ENCODE measurements around the gene BLOC1S3. TPM values are rescaled to one million over a fixed set of nuclear protein-coding genes. Genes with fewer than 3 reads are reported as not detected.

Gene BLOC1S3
- total RNA-seq, 4 donors from 2014 or later = 9.1 to 15.4 (median 11.9) TPM

DNA sequence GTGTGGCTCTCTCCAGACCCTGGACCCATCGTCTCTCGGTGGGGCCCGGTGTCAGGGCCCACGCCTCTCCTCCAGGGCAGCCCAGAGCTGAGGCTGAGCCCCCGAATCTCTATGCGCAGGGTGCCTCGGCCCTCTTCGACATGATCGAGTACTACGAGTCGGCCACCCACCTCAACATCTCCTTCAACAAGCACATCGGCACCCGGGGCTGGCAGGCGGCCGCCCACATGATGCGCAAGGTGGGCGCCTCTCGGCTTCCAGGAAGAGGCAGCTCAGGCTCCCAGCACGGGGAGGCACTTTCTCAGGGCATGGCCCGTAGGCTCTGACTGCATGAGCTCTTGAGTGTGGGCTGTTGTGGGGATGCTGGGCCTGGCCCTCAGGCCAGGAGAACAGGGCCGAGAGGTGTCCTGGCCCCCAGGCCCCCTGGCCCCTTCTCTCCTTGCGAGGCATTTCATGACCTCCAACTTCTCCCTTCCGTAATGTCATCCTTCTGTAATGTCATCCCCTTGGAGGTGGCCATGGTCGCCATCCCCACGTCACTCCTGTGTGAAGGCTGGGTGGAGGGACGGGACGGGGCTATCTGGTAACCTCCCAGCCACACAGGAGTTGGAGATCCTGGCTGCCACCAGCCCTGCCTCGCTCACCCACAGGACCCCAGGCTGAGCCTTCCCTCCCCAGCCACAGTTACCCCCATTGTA is 37.2 kb upstream of the BLOC1S3 start:
- peaks cover 20 to 63% of the 10 kb centered on the region in 2 donors for H3K4me1 ChIP-seq
- DNase-seq = no peak
- H3K4me3 ChIP-seq (replicated peaks in 1 of 3) = no peak overlapping the region
- no peaks in the 10 kb centered on the region for H3K27me3 ChIP-seq
- TF ChIP-seq POLR2A (IDR thresholded peaks at IDR 0.05) = no peak
- TF ChIP-seq, protein P1, sequence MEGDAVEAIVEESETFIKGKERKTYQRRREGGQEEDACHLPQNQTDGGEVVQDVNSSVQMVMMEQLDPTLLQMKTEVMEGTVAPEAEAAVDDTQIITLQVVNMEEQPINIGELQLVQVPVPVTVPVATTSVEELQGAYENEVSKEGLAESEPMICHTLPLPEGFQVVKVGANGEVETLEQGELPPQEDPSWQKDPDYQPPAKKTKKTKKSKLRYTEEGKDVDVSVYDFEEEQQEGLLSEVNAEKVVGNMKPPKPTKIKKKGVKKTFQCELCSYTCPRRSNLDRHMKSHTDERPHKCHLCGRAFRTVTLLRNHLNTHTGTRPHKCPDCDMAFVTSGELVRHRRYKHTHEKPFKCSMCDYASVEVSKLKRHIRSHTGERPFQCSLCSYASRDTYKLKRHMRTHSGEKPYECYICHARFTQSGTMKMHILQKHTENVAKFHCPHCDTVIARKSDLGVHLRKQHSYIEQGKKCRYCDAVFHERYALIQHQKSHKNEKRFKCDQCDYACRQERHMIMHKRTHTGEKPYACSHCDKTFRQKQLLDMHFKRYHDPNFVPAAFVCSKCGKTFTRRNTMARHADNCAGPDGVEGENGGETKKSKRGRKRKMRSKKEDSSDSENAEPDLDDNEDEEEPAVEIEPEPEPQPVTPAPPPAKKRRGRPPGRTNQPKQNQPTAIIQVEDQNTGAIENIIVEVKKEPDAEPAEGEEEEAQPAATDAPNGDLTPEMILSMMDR (IDR thresholded peaks at IDR 0.05) = no peak
- H3K9me3 ChIP-seq = no peaks in the 10 kb centered on the region
- peaks cover 0 to 22% of the 10 kb centered on the region in 2 donors for H3K36me3 ChIP-seq
- intact Hi-C loops (cut with DNase I) = no loop called here
- WGBS, 2 donors = 94 to 95% methylated on average over 26 to 27 of the region's 28 CpGs
- H3K27ac ChIP-seq = no peak overlapping the region

DNA sequence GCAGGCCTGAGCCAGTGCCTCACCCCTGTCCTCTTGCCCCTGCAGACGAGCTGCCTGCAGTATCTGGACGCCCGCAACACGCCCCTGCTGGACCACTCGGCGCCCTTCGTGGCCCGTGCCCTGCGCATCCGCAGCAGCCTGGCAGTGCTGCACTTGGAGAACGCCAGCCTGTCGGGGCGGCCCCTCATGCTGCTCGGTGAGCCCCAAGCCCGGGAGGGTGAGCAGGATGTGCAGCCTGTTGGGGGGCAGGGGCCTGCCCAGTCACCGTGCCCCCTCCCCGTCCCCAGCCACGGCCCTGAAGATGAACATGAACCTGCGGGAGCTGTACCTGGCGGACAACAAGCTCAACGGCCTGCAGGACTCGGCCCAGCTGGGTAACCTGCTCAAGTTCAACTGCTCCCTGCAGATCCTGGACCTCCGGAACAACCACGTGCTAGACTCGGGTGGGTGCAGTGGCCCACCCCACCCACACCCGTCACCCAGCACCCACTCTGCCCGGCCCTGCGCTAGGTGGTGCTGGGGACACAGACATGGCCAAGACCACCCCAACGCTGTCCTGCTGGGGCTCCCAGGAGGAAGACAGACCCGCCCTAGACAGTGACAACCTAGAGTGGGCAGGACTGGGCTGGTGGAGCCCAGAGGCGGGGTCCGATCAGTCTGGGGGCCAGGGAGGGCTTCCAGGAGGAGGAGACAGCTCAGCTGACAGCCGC is 36.4 kb upstream of the BLOC1S3 start:
- Histone ChIP-seq H3K27ac (no peak overlapping the region), H3K4me1 (peaks cover 14 to 60% of the 10 kb centered on the region in 2 donors), H3K36me3 (peaks cover 0 to 24% of the 10 kb centered on the region in 2 donors), H3K9me3 (no peaks in the 10 kb centered on the region), H3K4me3 (replicated peaks in 1 of 3) (no peak overlapping the region), H3K27me3 (no peaks in the 10 kb centered on the region)
- no peak for DNase-seq
- 91 to 94% methylated on average over 10 to 29 of the region's 33 CpGs for WGBS, 2 donors
- no peak for TF ChIP-seq POLR2A (IDR thresholded peaks at IDR 0.05)
- TF ChIP-seq, protein P1 (IDR thresholded peaks at IDR 0.05) = no peak
- intact Hi-C loops (cut with DNase I) = no loop called here

DNA sequence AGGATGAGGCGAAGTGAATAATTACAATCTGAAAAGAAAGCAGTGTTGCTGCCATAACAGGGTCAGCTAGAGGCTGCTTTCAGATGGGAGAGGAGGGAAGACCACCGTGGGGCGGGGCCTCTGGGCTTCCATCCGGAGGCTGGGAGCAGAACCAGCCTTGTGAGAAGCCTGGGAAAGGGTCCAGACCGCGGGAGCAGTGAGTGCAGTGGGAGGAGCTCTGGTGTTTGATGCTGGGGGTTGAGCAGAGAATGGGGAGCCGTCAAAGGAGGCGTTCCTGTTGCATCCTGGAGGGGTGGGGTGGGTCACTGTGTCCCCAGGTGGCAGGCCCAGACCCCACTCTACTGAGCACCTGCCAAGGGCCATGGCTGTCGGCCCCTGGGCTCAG is 35.9 kb upstream of the BLOC1S3 start:
- Histone ChIP-seq H3K36me3 (peaks cover 0 to 24% of the 10 kb centered on the region in 2 donors), H3K27me3 (no peaks in the 10 kb centered on the region), H3K4me1 (peaks cover 8 to 54% of the 10 kb centered on the region in 2 donors), H3K27ac (peak overlapping the region in 1 of 3 donors; percentile 32), H3K4me3 (replicated peaks in 1 of 3) (no peak overlapping the region), H3K9me3 (no peaks in the 10 kb centered on the region)
- WGBS, 2 donors = 27 to 40% methylated on average over 9 of the region's 9 CpGs
- intact Hi-C loops (cut with DNase I) = no loop called here
- DNase-seq = peak; percentile 55 to 66
- TF ChIP-seq POLR2A (IDR thresholded peaks at IDR 0.05) = no peak
- TF ChIP-seq, protein P1 (IDR thresholded peaks at IDR 0.05) = no peak

DNA sequence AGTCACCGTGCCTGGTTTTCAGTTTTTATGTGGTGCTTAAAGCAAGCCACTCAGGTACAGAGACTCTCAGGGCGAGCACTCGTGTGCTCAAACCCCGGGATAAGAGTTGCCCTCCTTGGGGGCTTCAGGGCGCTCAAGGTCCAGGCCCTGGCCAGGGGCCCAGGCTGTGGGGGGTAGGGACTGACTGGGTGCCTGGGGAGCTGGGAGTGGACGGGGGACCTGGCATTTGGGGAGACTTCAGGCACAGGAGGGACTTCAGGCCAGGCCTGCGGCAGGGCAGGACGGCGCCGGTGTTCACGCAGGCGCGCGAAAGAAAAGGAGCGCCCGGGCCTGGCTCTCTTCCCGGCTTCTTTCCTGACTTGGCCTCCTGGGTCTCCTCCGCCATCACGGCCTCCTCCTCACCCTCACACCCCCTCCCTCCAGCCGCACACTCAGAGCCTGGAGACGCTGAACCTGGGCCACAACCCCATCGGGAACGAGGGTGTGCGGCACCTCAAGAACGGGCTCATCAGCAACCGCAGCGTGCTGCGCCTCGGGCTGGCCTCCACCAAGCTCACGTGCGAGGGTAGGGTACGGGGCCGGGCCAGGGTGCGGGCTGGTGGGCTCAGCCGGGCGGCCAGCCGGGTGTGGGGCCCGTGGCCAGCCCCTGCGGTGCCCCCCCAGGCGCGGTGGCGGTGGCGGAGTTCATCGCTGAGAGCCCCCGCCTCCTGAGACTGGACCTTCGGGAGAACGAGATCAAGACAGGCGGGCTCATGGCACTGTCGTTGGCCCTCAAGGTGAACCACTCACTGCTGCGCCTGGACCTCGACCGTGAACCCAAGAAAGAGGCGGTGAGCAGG is 33.9 kb upstream of the BLOC1S3 start:
- Histone ChIP-seq H3K27me3 (no peaks in the 10 kb centered on the region), H3K9me3 (no peaks in the 10 kb centered on the region), H3K36me3 (peaks cover 0 to 24% of the 10 kb centered on the region in 2 donors), H3K4me1 (peaks cover 0 to 39% of the 10 kb centered on the region in 2 donors), H3K4me3 (replicated peaks in 1 of 3) (no peak overlapping the region), H3K27ac (peak overlapping the region in 2 of 3 donors; percentile 69 to 87)
- WGBS, 2 donors = 34 to 52% methylated on average over 17 to 25 of the region's 53 CpGs
- peak; percentile 95 to 98 for DNase-seq
- TF ChIP-seq POLR2A (IDR thresholded peaks at IDR 0.05) = no peak
- TF ChIP-seq, protein P1 (IDR thresholded peaks at IDR 0.05) = no peak
- intact Hi-C loops (cut with DNase I) = no loop called here

Measured in thyroid gland (tissue), 4 donors.